A673 (cell line): Measurements from ENCODE around the gene IER5L. TPM values are rescaled to one million over a fixed set of nuclear protein-coding genes. Genes with fewer than 3 reads are reported as not detected.
A peak's percentile ranks its signal among the peaks of the same experiment; 100 is the strongest.

Experiments used
- BruUV-seq: library from RNA; stranded (reverse); fragments of 400-500 nt; replicated peaks from 2 replicates; lab custom pipeline; 2021; lab: Mats Ljungman, UMichigan
- CTCF ChIA-PET: fragments of 300-600 bp; sonication (Branson Sonifier 250); formaldehyde crosslinking; loops from one replicate; lab custom pipeline; 2022; ENCODE audit warnings: antibody characterized with exemption; lab: Charles Lee
- POLR2A ChIA-PET: fragments of 300-600 bp; sonication (Branson Sonifier 250); formaldehyde crosslinking; loops from one replicate; lab custom pipeline; 2022; ENCODE audit warnings: antibody characterized with exemption; ENCODE audit not compliant: low non-redundant PET; lab: Charles Lee
- DNase-seq: peaks from one replicate; pipeline ENCODE4 v3.0.0-alpha.2; 2015; ENCODE audit warnings: low spot score
- H3K27ac ChIP-seq: fragments of 200-600 bp; sonication (generic); 2 replicates; pipeline ENCODE4 v1.5.1; 2016; ENCODE audit warnings: mixed run types, low read depth, mild to moderate bottlenecking, mixed read lengths, antibody characterized with exemption, low read length; ENCODE audit not compliant: poor library complexity, severe bottlenecking
- H3K27me3 ChIP-seq: fragments of 200-600 bp; sonication (generic); replicated peaks from 2 replicates; pipeline ENCODE4 v1.6.1; 2017; ENCODE audit warnings: mixed run types, low read depth, mild to moderate bottlenecking, mixed read lengths, antibody characterized with exemption, low read length; ENCODE audit not compliant: insufficient read depth, poor library complexity
- H3K36me3 ChIP-seq: fragments of 200-600 bp; sonication (generic); 2 replicates; pipeline ENCODE4 v1.6.1; 2016; ENCODE audit warnings: mixed run types, mild to moderate bottlenecking, mixed read lengths, antibody characterized with exemption, low read length; ENCODE audit not compliant: insufficient read depth, poor library complexity, severe bottlenecking
- H3K4me1 ChIP-seq: fragments of 200-600 bp; sonication (generic); 2 replicates; pipeline ENCODE4 v1.6.1; 2017; ENCODE audit warnings: mixed run types, mild to moderate bottlenecking, mixed read lengths, antibody characterized with exemption, low read length; ENCODE audit not compliant: insufficient read depth, poor library complexity, severe bottlenecking
- H3K4me3 ChIP-seq: fragments of 200-600 bp; sonication (generic); 2 replicates; pipeline ENCODE4 v1.5.1; 2016; ENCODE audit warnings: low read depth, mixed run types, mild to moderate bottlenecking, mixed read lengths, low read length; ENCODE audit not compliant: poor library complexity, severe bottlenecking
- H3K9me3 ChIP-seq: fragments of 200-600 bp; sonication (generic); 2 replicates; pipeline ENCODE4 v1.6.1; 2016; ENCODE audit warnings: mixed run types, low read depth, mild to moderate bottlenecking, mixed read lengths, antibody characterized with exemption, low read length; ENCODE audit not compliant: poor library complexity, severe bottlenecking
- CTCF ChIP-seq: fragments of 300-800, 200-600 bp; sonication (generic); conservative IDR thresholded peaks from 2 replicates; pipeline ENCODE4 v1.5.1; 2017; ENCODE audit warnings: low read depth, mild to moderate bottlenecking, antibody characterized with exemption, low read length, moderate library complexity, mixed read lengths
- EZH2 ChIP-seq: fragments of 200-600 bp; sonication (generic); IDR thresholded peaks from 2 replicates; pipeline ENCODE4 v1.6.1; 2017; ENCODE audit warnings: borderline replicate concordance, low read depth, mild to moderate bottlenecking, mixed read lengths, antibody characterized with exemption, low read length; ENCODE audit not compliant: poor library complexity, severe bottlenecking
- intact Hi-C: fragments of 100-400 bp; cut with micrococcal nuclease; formaldehyde crosslinking; loops from one replicate; pipeline ENCODE4 v1.10.0; 2022; ENCODE audit not compliant: unreplicated experiment
- total RNA-seq: library from RNA; stranded (reverse); gene quantifications from 2 replicates; pipeline ENCODE4 v1.2.3, GENCODE V29; 2021

Gene IER5L
- total RNA-seq, 1 experiment from 2014 or later = 14.0 TPM

- Histone ChIP-seq H3K9me3 (no peaks in the 10 kb centered on the region), H3K36me3 (no peaks in the 10 kb centered on the region), H3K27me3 (no peaks in the 10 kb centered on the region), H3K4me3 (peak overlapping the region; percentile 66), H3K27ac (peak overlapping the region; percentile 93), H3K4me1 (peaks cover 24% of the 10 kb centered on the region)
- no TSS peak for BruUV-seq
- ChIA-PET POLR2A (interaction anchor here (0.7 to 1.1 kb wide), 2 partner anchors 9 to 46 kb away, joined by 4 to 5 read pairs; no protein-coding TSS in a partner anchor), CTCF (interaction anchor here (0.6 kb wide), 1 partner anchor 316 kb away, joined by 3 read pairs; no protein-coding TSS in a partner anchor)
- intact Hi-C loops = loop anchor here (2.0 to 5.0 kb wide), 4 partner anchors 35 to 435 kb away; no protein-coding TSS in a partner anchor
- no peak for DNase-seq
- TF ChIP-seq EZH2 = no peak
- TF ChIP-seq CTCF = no peak
Measured at GRCh38 chr9:129175515-129175824, 2.6 kb downstream of the IER5L start.

GRCh38 chr9:129174724-129175514 lies 3.1 kb downstream of the IER5L start:
- Histone ChIP-seq H3K9me3 (no peaks in the 10 kb centered on the region), H3K27me3 (no peaks in the 10 kb centered on the region), H3K27ac (peak overlapping the region; percentile 93), H3K36me3 (no peaks in the 10 kb centered on the region), H3K4me1 (peaks cover 24% of the 10 kb centered on the region), H3K4me3 (peak overlapping the region; percentile 66)
- BruUV-seq = no TSS peak
- ChIA-PET POLR2A (interaction anchor here (0.7 to 1.1 kb wide), 2 partner anchors 9 to 45 kb away, joined by 4 to 5 read pairs; no protein-coding TSS in a partner anchor), CTCF (interaction anchor here (0.6 to 1.7 kb wide), 5 partner anchors 32 to 451 kb away, joined by 3 to 7 read pairs (median 4); partner anchors contain the start of gene NTMT1)
- DNase-seq = peak; percentile 85
- intact Hi-C loops = loop anchor here (2.0 to 5.0 kb wide), 4 partner anchors 34 to 436 kb away; no protein-coding TSS in a partner anchor
- TF ChIP-seq CTCF (peak; percentile 37; the same call in 1 of the 2 replicates), EZH2 (no peak)

- no peaks in the 10 kb centered on the region for H3K36me3 ChIP-seq
- H3K4me3 ChIP-seq = peak overlapping the region; percentile 66
- H3K27me3 ChIP-seq = no peaks in the 10 kb centered on the region
- ChIA-PET CTCF (interaction anchor here (0.5 to 1.7 kb wide), 13 partner anchors 10 to 1901 kb away, joined by 3 to 10 read pairs (median 4); partner anchors contain the start of gene NTMT1), POLR2A (interaction anchor here (1.1 kb wide), 1 partner anchor 8 kb away, joined by 4 read pairs; no protein-coding TSS in a partner anchor)
- DNase-seq = peak; percentile 94
- H3K27ac ChIP-seq = peak overlapping the region; percentile 93
- peak; percentile 99 for TF ChIP-seq CTCF
- no peak for TF ChIP-seq EZH2
- no TSS peak for BruUV-seq
- intact Hi-C loops = loop anchor here (2.0 kb wide), 2 partner anchors 33 to 437 kb away; no protein-coding TSS in a partner anchor
- H3K4me1 ChIP-seq = peaks cover 23% of the 10 kb centered on the region
- H3K9me3 ChIP-seq = no peaks in the 10 kb centered on the region
Measured at GRCh38 chr9:129174102-129174723, 3.8 kb downstream of the IER5L start.
